Uterus (tissue), 4 donors: Measurements from ENCODE around the gene PPCDC. TPM values are rescaled to one million over a fixed set of nuclear protein-coding genes. Genes with fewer than 3 reads are reported as not detected.

Experiments
- DNase-seq, 2 donors: peaks; one replicate each; pipeline ENCODE4 v3.0.0-alpha.2; 2019 to 2020
- H3K27ac ChIP-seq, 2 donors: fragments of 200-600 bp; sonication (generic); 1 replicate in 1 of 2; 2 replicates in 1 of 2; pipeline ENCODE4 v1.5.1; 2016 to 2018
- H3K27me3 ChIP-seq, 2 donors: fragments of 200-600 bp; sonication (generic); one replicate each; pipeline ENCODE4 v1.5.1; 2018 to 2019; ENCODE audit warnings: control low read depth in 1 of 2
- H3K36me3 ChIP-seq, 2 donors: fragments of 200-600 bp; sonication (generic); one replicate each; pipeline ENCODE4 v1.5.1; 2019; ENCODE audit warnings: control low read depth in 1 of 2
- H3K4me1 ChIP-seq, 2 donors: fragments of 200-600 bp; sonication (generic); one replicate each; pipeline ENCODE4 v1.5.1; 2018 to 2019; ENCODE audit warnings: control low read depth in 1 of 2
- H3K4me3 ChIP-seq, 2 donors: fragments of 200-600 bp; sonication (generic); 1 replicate in 1 of 2; 2 replicates in 1 of 2; pipeline ENCODE4 v1.5.1; 2018 to 2019; ENCODE audit warnings: mild to moderate bottlenecking in 1 of 2
- H3K9me3 ChIP-seq, 2 donors: fragments of 200-600 bp; sonication (generic); one replicate each; pipeline ENCODE4 v1.5.1; 2019; ENCODE audit warnings: control low read depth in 1 of 2
- CTCF ChIP-seq, 4 experiments: fragments of 200-600 bp in 2 of 4; fragments of 450-650 bp in 2 of 4; sonication (generic) in 2 of 4; IDR thresholded peaks; one replicate each; pipeline ENCODE4 v1.5.1; 2016 to 2019; ENCODE audit warnings: antibody characterized with exemption in 4 of 4, mild to moderate bottlenecking in 2 of 4, moderate library complexity in 1 of 4
- POLR2A ChIP-seq, 2 donors: fragments of 450-650 bp; IDR thresholded peaks; one replicate each; pipeline ENCODE4 v1.6.1; 2016; ENCODE audit warnings: antibody characterized with exemption in 2 of 2, mild to moderate bottlenecking in 1 of 2, moderate library complexity in 1 of 2
- intact Hi-C: fragments of 100-400 bp; cut with DNase I; formaldehyde crosslinking; loops from one replicate; pipeline ENCODE4 v1.15.1; 2023; ENCODE audit warnings: low total_unique reads
- total RNA-seq, 4 donors: library from RNA; depleted of rRNA in 3 of 4; stranded (reverse); fragments of >200 nt in 3 of 4; gene quantifications; one replicate each; pipeline versions ENCODE4 v1.1.0 to v1.2.4, GENCODE V29; 2014 to 2023
- donor health status: DM: yes; HTN: yes; CAD: no.

The PPCDC gene
- total RNA-seq, 4 donors from 2014 or later = 1.2 to 22.8 (median 6.9) TPM

- Histone ChIP-seq H3K27me3 (no peaks in the 10 kb centered on the region), H3K4me1 (no peaks in the 10 kb centered on the region), H3K4me3 (no peak overlapping the region), H3K27ac (no peak overlapping the region), H3K36me3 (no peaks in the 10 kb centered on the region), H3K9me3 (no peaks in the 10 kb centered on the region)
- intact Hi-C loops = no loop called here
- TF ChIP-seq CTCF (IDR thresholded peaks at IDR 0.05) = no peak
- TF ChIP-seq POLR2A (IDR thresholded peaks at IDR 0.05) = no peak
- no peak for DNase-seq
Measured at GRCh38 chr15:74982183-74982582, 41.2 kb upstream of the PPCDC start.

- TF ChIP-seq CTCF (IDR thresholded peaks at IDR 0.05) (no peak), POLR2A (IDR thresholded peaks at IDR 0.05) (no peak)
- Histone ChIP-seq H3K9me3 (no peaks in the 10 kb centered on the region), H3K36me3 (no peaks in the 10 kb centered on the region), H3K27ac (no peak overlapping the region), H3K4me1 (no peaks in the 10 kb centered on the region), H3K27me3 (no peaks in the 10 kb centered on the region), H3K4me3 (no peak overlapping the region)
- DNase-seq = no peak
- intact Hi-C loops = no loop called here
Measured at GRCh38 chr15:74983725-74984231, 39.6 kb upstream of the PPCDC start.

- intact Hi-C loops = no loop called here
- Histone ChIP-seq H3K36me3 (no peaks in the 10 kb centered on the region), H3K4me1 (no peaks in the 10 kb centered on the region), H3K4me3 (no peak overlapping the region), H3K27ac (no peak overlapping the region), H3K27me3 (no peaks in the 10 kb centered on the region), H3K9me3 (no peaks in the 10 kb centered on the region)
- TF ChIP-seq CTCF (IDR thresholded peaks at IDR 0.05) = no peak
- TF ChIP-seq POLR2A (IDR thresholded peaks at IDR 0.05) = no peak
- no peak for DNase-seq
Measured at GRCh38 chr15:74988007-74988800, 35.2 kb upstream of the PPCDC start.

GRCh38 chr15:74989527-74989926, 33.9 kb upstream of the PPCDC start:
- H3K27ac ChIP-seq = no peak overlapping the region
- H3K27me3 ChIP-seq = no peaks in the 10 kb centered on the region
- H3K9me3 ChIP-seq = no peaks in the 10 kb centered on the region
- intact Hi-C loops = no loop called here
- no peak overlapping the region for H3K4me3 ChIP-seq
- no peak for DNase-seq
- no peaks in the 10 kb centered on the region for H3K36me3 ChIP-seq
- TF ChIP-seq POLR2A (IDR thresholded peaks at IDR 0.05) = no peak
- TF ChIP-seq CTCF (IDR thresholded peaks at IDR 0.05) = no peak
- no peaks in the 10 kb centered on the region for H3K4me1 ChIP-seq

GRCh38 chr15:74992619-74993018, 30.8 kb upstream of the PPCDC start:
- Histone ChIP-seq H3K4me3 (no peak overlapping the region), H3K27me3 (no peaks in the 10 kb centered on the region), H3K27ac (no peak overlapping the region), H3K4me1 (peaks cover 0 to 7% of the 10 kb centered on the region in 2 donors), H3K9me3 (no peaks in the 10 kb centered on the region), H3K36me3 (no peaks in the 10 kb centered on the region)
- no peak for DNase-seq
- TF ChIP-seq CTCF (IDR thresholded peaks at IDR 0.05) (no peak), POLR2A (IDR thresholded peaks at IDR 0.05) (no peak)
- intact Hi-C loops = no loop called here
